Measurements from ENCODE around the gene MBP.

- TF ChIP-seq USF2 (IDR thresholded peaks at IDR 0.05; ENCODE audit: low read depth, low read length), result no peak
- no peak for TF ChIP-seq CTCF (conservative IDR thresholded peaks at IDR 0.05; ENCODE audit: low read depth, low read length)
- no peak for TF ChIP-seq POLR2A (IDR thresholded peaks at IDR 0.05; ENCODE audit: low read depth, low read length)
- no peak for TF ChIP-seq RFX5 (IDR thresholded peaks at IDR 0.05; ENCODE audit: low read depth, low read length)
- no peak for TF ChIP-seq FOS (IDR thresholded peaks at IDR 0.05; ENCODE audit: low read depth, low read length)
- TF ChIP-seq RAD21 (IDR thresholded peaks at IDR 0.05; ENCODE audit: low read length), result no peak
- no peak for TF ChIP-seq SMC3 (IDR thresholded peaks at IDR 0.05; ENCODE audit: low read depth, low read length)
- no peak for TF ChIP-seq MAFK (IDR thresholded peaks at IDR 0.05; ENCODE audit: low read depth, low read length)
- no peak for TF ChIP-seq CHD1 (IDR thresholded peaks at IDR 0.05; ENCODE audit: low read depth, low read length)
Observed at GRCh38 chr18:77140030-77140429, 7.4 kb upstream of the MBP start.

All from IMR-90 (cell line).